MCF 10A (cell line): ENCODE measurements around the gene CRYBG1. TPM values are rescaled to one million over a fixed set of nuclear protein-coding genes. Genes with fewer than 3 reads are reported as not detected.

Experiments used
- BruUV-seq: library from RNA; stranded (reverse); fragments of 400-500 nt; replicated peaks from 2 replicates; lab custom pipeline; 2021; lab: Mats Ljungman, UMichigan
- CTCF ChIA-PET: fragments of 300-600 bp; sonication (Branson Sonifier 250); formaldehyde crosslinking; extraction: SDS; loops from one replicate; lab custom pipeline; 2021; ENCODE audit warnings: antibody characterized with exemption, inconsistent platforms; lab: Yijun Ruan, JAX
- POLR2A ChIA-PET: fragments of 300-600, 350-650 bp; sonication (Branson Sonifier 250); formaldehyde crosslinking; extraction: SDS; loops from one replicate; lab custom pipeline; 2020; ENCODE audit warnings: antibody characterized with exemption, inconsistent platforms; lab: Yijun Ruan, JAX
- DNase-seq: peaks from one replicate; pipeline ENCODE4 v3.0.0-alpha.2; 2018; ENCODE audit not compliant: unreplicated experiment
- H3K27ac Mint-ChIP-seq: one replicate; pipeline ENCODE4 v1.8.0; 2022; ENCODE audit warnings: mild to moderate bottlenecking, low read depth, mixed read lengths; ENCODE audit not compliant: unreplicated experiment
- H3K27me3 Mint-ChIP-seq: one replicate; pipeline ENCODE4 v1.8.0; 2022; ENCODE audit warnings: mixed read lengths; ENCODE audit not compliant: insufficient read depth, unreplicated experiment
- H3K36me3 Mint-ChIP-seq: one replicate; pipeline ENCODE4 v1.8.0; 2022; ENCODE audit warnings: mild to moderate bottlenecking, moderate library complexity, mixed read lengths; ENCODE audit not compliant: insufficient read depth, unreplicated experiment
- H3K4me1 Mint-ChIP-seq: one replicate; pipeline ENCODE4 v1.8.0; 2022; ENCODE audit warnings: mixed read lengths; ENCODE audit not compliant: insufficient read depth, unreplicated experiment
- H3K4me3 Mint-ChIP-seq: one replicate; pipeline ENCODE4 v1.8.0; 2022; ENCODE audit warnings: mild to moderate bottlenecking, moderate library complexity, mixed read lengths; ENCODE audit not compliant: unreplicated experiment
- H3K9me3 Mint-ChIP-seq: one replicate; pipeline ENCODE4 v1.8.0; 2022; ENCODE audit warnings: mixed read lengths; ENCODE audit not compliant: unreplicated experiment
- intact Hi-C: fragments of 100-400 bp; cut with micrococcal nuclease; formaldehyde crosslinking; loops from 2 replicates; pipeline ENCODE4 v1.14.1; 2022
- total RNA-seq: library from RNA; stranded (reverse); gene quantifications from 2 replicates; pipeline ENCODE4 v1.2.3, GENCODE V29; 2022
- TF ChIP-seq, protein P1 (sequence below): fragments of 200-600 bp; IDR thresholded peaks from one replicate; pipeline ENCODE4 v1.8.0; 2022; ENCODE audit warnings: antibody characterized with exemption, mild to moderate bottlenecking; ENCODE audit not compliant: unreplicated experiment

Gene CRYBG1
- total RNA-seq, 1 experiment from 2014 or later = 45.3 TPM

DNA sequence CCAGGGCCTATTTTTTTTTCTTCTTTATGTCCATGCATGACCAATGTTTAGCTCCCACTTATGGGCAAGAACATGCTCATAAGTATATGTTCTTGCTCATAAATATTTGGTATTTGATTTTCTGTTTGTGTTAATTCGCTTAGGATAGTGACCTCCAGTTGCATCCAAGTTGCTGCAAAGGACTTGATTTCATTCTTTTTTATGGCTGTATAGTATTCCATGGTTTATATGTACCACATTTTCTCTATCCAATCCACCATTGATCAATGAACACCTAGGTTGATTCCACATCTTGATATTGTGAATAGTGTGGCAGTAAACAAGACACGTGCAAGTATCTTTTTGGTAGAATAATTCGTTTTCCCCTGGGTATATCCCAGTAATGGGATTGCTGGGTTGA is 190.6 kb downstream of the CRYBG1 start:
- Mint-ChIP-seq H3K27ac (no peak overlapping the region), H3K36me3 (peaks cover 78% of the 10 kb centered on the region), H3K9me3 (no peaks in the 10 kb centered on the region), H3K4me1 (peaks cover 27% of the 10 kb centered on the region), H3K4me3 (no peak overlapping the region), H3K27me3 (no peaks in the 10 kb centered on the region)
- intact Hi-C loops = no loop called here
- TF ChIP-seq, protein P1, sequence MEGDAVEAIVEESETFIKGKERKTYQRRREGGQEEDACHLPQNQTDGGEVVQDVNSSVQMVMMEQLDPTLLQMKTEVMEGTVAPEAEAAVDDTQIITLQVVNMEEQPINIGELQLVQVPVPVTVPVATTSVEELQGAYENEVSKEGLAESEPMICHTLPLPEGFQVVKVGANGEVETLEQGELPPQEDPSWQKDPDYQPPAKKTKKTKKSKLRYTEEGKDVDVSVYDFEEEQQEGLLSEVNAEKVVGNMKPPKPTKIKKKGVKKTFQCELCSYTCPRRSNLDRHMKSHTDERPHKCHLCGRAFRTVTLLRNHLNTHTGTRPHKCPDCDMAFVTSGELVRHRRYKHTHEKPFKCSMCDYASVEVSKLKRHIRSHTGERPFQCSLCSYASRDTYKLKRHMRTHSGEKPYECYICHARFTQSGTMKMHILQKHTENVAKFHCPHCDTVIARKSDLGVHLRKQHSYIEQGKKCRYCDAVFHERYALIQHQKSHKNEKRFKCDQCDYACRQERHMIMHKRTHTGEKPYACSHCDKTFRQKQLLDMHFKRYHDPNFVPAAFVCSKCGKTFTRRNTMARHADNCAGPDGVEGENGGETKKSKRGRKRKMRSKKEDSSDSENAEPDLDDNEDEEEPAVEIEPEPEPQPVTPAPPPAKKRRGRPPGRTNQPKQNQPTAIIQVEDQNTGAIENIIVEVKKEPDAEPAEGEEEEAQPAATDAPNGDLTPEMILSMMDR = no peak
- POLR2A ChIA-PET = interaction anchor here (1.1 to 1.9 kb wide), 3 partner anchors 11 to 39 kb away, joined by 3 to 10 read pairs (median 4); no protein-coding TSS in a partner anchor
- BruUV-seq = no TSS peak
- no peak for DNase-seq
- CTCF ChIA-PET = interaction anchor here (0.5 to 1.7 kb wide), 6 partner anchors 15 to 1157 kb away, joined by 3 to 4 read pairs (median 3); no protein-coding TSS in a partner anchor

DNA sequence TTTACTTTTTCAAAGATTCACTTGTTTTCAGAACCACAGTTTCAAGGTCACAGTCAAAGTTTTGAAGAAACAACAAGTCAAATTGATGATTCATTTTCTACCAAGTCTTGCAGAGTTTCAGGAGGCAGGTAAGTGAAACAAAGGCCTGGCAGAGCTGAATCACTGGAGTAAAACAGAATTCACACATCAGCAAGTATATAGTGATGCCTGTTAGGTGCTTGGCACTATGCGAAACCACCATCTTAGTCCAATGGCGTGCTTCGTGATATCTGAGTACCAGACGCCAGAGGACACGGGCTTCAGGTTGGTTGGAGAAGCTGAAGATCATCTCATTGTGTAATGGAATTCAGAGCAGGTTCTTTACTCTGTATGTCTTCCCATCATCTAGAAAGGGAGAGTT is 192.9 kb downstream of the CRYBG1 start:
- POLR2A ChIA-PET = interaction anchor here (1.1 to 9.1 kb wide), 3 partner anchors 9 to 85 kb away, joined by 3 to 80 read pairs (median 7); no protein-coding TSS in a partner anchor
- H3K4me1 Mint-ChIP-seq = peaks cover 16% of the 10 kb centered on the region
- intact Hi-C loops = no loop called here
- H3K4me3 Mint-ChIP-seq = no peak overlapping the region
- DNase-seq = no peak
- H3K27ac Mint-ChIP-seq = peak overlapping the region; percentile 16
- H3K36me3 Mint-ChIP-seq = peaks cover 77% of the 10 kb centered on the region
- H3K9me3 Mint-ChIP-seq = no peaks in the 10 kb centered on the region
- H3K27me3 Mint-ChIP-seq = no peaks in the 10 kb centered on the region
- CTCF ChIA-PET = interaction anchor here (0.6 to 5.7 kb wide), 4 partner anchors 12 to 561 kb away, joined by 3 to 29 read pairs (median 5); no protein-coding TSS in a partner anchor
- BruUV-seq = no TSS peak
- TF ChIP-seq, protein P1 = no peak

DNA sequence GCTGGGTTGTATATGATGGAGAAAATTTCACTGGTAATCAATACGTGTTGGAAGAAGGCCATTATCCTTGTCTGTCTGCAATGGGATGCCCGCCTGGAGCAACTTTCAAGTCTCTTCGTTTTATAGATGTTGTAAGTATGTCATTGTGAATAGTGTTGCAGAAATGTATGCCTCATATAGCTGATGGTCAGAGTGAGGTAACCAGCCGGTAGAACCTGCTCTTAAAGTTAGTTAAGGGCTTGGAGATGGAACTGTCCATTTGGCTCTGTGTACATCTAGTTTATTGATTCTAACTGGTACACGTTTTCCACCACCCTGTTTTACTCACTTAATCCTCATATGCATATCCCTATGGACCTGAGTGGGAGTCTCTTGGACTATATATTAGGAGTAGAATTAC is 195.2 kb downstream of the CRYBG1 start:
- Mint-ChIP-seq H3K9me3 (no peaks in the 10 kb centered on the region), H3K27ac (no peak overlapping the region), H3K4me3 (no peak overlapping the region), H3K27me3 (no peaks in the 10 kb centered on the region), H3K36me3 (peaks cover 92% of the 10 kb centered on the region), H3K4me1 (peaks cover 16% of the 10 kb centered on the region)
- intact Hi-C loops = loop anchor here (1.0 to 2.0 kb wide), 3 partner anchors 43 to 221 kb away; no protein-coding TSS in a partner anchor
- ChIA-PET POLR2A (interaction anchor here (0.8 to 9.1 kb wide), 3 partner anchors 44 to 82 kb away, joined by 3 to 80 read pairs (median 4); no protein-coding TSS in a partner anchor), CTCF (interaction anchor here (1.0 to 21.3 kb wide), 6 partner anchors 10 to 109 kb away, joined by 3 to 404 read pairs (median 6); no protein-coding TSS in a partner anchor)
- BruUV-seq = no TSS peak
- TF ChIP-seq, protein P1 = no peak
- DNase-seq = no peak

DNA sequence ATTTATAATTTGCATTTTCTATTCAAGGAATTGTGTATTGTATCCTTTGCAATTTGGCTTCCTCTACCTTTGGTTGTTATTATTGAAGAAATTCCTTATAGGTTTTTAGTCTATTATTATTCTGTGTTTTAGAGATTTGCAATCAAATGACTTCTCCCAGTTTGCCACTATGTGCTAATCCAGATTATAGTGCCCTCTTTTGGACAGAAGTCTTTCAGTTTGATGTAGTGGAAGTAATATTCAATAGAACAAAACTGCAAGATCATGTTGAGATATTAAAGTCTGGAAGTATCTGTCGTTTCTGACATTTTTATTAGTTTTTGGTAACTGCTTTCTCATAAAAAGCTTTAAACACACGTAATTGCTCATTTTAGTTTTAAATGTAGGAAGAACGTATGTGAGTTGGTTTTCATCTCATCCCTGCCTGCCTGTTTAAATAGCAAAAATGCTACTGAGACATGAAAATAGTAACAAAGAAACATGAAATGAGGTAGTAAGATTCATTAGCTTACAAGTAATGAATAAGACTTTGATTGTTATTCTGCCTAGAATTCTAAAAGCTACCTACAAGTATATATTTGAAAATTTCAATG is 195.9 kb downstream of the CRYBG1 start:
- Mint-ChIP-seq H3K4me1 (peaks cover 23% of the 10 kb centered on the region), H3K27me3 (no peaks in the 10 kb centered on the region), H3K9me3 (no peaks in the 10 kb centered on the region), H3K36me3 (peaks cover 89% of the 10 kb centered on the region), H3K27ac (no peak overlapping the region), H3K4me3 (no peak overlapping the region)
- ChIA-PET POLR2A (interaction anchor here (1.7 to 9.1 kb wide), 2 partner anchors 45 to 83 kb away, joined by 3 to 80 read pairs; no protein-coding TSS in a partner anchor), CTCF (interaction anchor here (0.8 to 21.3 kb wide), 9 partner anchors 9 to 110 kb away, joined by 3 to 404 read pairs (median 4); no protein-coding TSS in a partner anchor)
- BruUV-seq = no TSS peak
- DNase-seq = no peak
- TF ChIP-seq, protein P1 = peak; percentile 38
- intact Hi-C loops = loop anchor here (1.0 to 2.0 kb wide), 3 partner anchors 44 to 222 kb away; no protein-coding TSS in a partner anchor
